Ammon's horn (tissue), 1 donor: ENCODE measurements around the gene OLFML1.

Experiments used
- DNase-seq: peaks from one replicate; pipeline ENCODE4 v3.0.0-alpha.2; 2016; ENCODE audit warnings: low spot score

OLFML1 gene

GRCh38 chr11:7485186-7486097, at the start of gene OLFML1:
Gene OLFML1 (plus strand): TSS chr11:7485506. CDS start chr11:7485876, 370 bp downstream.
- DNase-seq: no peak

GRCh38 chr11:7436146-7436545, 49.2 kb upstream of the OLFML1 start:
- no peak for DNase-seq

- peak; percentile 40 for DNase-seq
Measured at GRCh38 chr11:7436657-7437056, 48.6 kb upstream of the OLFML1 start.

- DNase-seq: no peak
Measured at GRCh38 chr11:7437696-7438095, 47.6 kb upstream of the OLFML1 start.

- DNase-seq: no peak
Measured at GRCh38 chr11:7439746-7440320, 45.5 kb upstream of the OLFML1 start.

- peak; percentile 83 for DNase-seq
Measured at GRCh38 chr11:7442588-7443215, 42.6 kb upstream of the OLFML1 start.

GRCh38 chr11:7444091-7444981, 41.0 kb upstream of the OLFML1 start:
- no peak for DNase-seq

- DNase-seq: no peak
Measured at GRCh38 chr11:7445564-7445963, 39.7 kb upstream of the OLFML1 start.

- peak; percentile 16 for DNase-seq
Measured at GRCh38 chr11:7448201-7448600, 37.1 kb upstream of the OLFML1 start.

GRCh38 chr11:7449211-7449840, 36.0 kb upstream of the OLFML1 start:
- peak; percentile 28 for DNase-seq

- DNase-seq: no peak
Measured at GRCh38 chr11:7449841-7450214, 35.5 kb upstream of the OLFML1 start.

GRCh38 chr11:7450836-7451235, 34.5 kb upstream of the OLFML1 start:
- no peak for DNase-seq

- DNase-seq: no peak
Measured at GRCh38 chr11:7451520-7451919, 33.8 kb upstream of the OLFML1 start.

- no peak for DNase-seq
Measured at GRCh38 chr11:7451952-7452494, 33.3 kb upstream of the OLFML1 start.

GRCh38 chr11:7454854-7455253, 30.5 kb upstream of the OLFML1 start:
- no peak for DNase-seq

GRCh38 chr11:7457211-7457610, 28.1 kb upstream of the OLFML1 start:
- DNase-seq: peak; percentile 22

GRCh38 chr11:7462706-7463105, 22.6 kb upstream of the OLFML1 start:
- DNase-seq: no peak

- DNase-seq: no peak
Measured at GRCh38 chr11:7467652-7468051, 17.7 kb upstream of the OLFML1 start.

- DNase-seq: no peak
Measured at GRCh38 chr11:7469351-7469865, 15.9 kb upstream of the OLFML1 start.

- no peak for DNase-seq
Measured at GRCh38 chr11:7471071-7471470, 14.2 kb upstream of the OLFML1 start.

- DNase-seq: no peak
Measured at GRCh38 chr11:7473717-7474116, 11.6 kb upstream of the OLFML1 start.
